GM18868 (cell line): ENCODE measurements around the gene GNL3L.
"Not testable (repeated sequence)": the region's sequence is repeated elsewhere in the genome, so short reads cannot be mapped to it uniquely, and the experiment has no call there.

Source experiments
- ATAC-seq: cut with Tn5 transposase; IDR thresholded peaks from one replicate; pipeline ENCODE4 v1.9.1; 2021; ENCODE audit warnings: mild to moderate bottlenecking, moderate library complexity; ENCODE audit not compliant: unreplicated experiment

The GNL3L gene

GRCh38 chrX:54551801-54552200, 21.8 kb downstream of the GNL3L start:
- ATAC-seq: no peak

GRCh38 chrX:54555006-54555405, 25.0 kb downstream of the GNL3L start:
- not testable (repeated sequence) for ATAC-seq

- ATAC-seq: no peak
Measured at GRCh38 chrX:54560411-54560810, 30.4 kb downstream of the GNL3L start.

GRCh38 chrX:54561622-54562021, 31.6 kb downstream of the GNL3L start:
- ATAC-seq: no peak

GRCh38 chrX:54564936-54565335, 34.9 kb downstream of the GNL3L start:
- no peak for ATAC-seq

- no peak for ATAC-seq
Measured at GRCh38 chrX:54570332-54570731, 40.3 kb downstream of the GNL3L start.

- ATAC-seq: not testable (repeated sequence)
Measured at GRCh38 chrX:54572641-54573040, 42.6 kb downstream of the GNL3L start.

GRCh38 chrX:54597728-54598127, 67.7 kb downstream of the GNL3L start:
- no peak for ATAC-seq

GRCh38 chrX:54602563-54602962, 72.5 kb downstream of the GNL3L start:
- no peak for ATAC-seq
